ENCODE results near the gene ESYT1.

ESYT1 gene

DNA sequence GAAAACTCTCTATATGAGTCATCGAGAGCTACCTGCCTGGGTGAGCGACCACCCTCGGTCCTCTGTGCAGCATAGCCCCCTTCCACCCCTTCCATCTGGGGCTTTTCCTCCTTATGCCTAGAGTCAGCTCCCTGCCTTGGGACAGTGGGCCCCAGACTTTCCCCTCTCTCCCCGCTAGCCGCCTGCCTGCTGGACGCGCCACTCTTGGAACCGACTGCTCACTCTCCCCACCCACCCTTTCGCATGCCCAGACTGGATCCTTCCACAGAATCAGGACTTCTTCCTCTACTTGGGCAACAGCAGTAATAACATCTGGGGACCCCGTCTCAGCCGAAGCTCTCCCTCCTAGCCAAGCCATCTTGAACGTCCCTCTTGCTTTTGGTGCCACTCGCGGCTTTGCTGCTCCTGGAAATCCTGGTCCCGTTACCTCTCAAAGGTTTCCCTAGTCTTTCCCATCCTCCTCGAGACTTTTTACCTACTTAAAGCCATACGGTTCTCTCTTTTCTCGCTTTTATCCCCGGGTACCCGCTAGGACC lies 671 bp downstream of the ESYT1 start:
- no peak for DNase-seq (ENCODE audit: low read depth)

DNA sequence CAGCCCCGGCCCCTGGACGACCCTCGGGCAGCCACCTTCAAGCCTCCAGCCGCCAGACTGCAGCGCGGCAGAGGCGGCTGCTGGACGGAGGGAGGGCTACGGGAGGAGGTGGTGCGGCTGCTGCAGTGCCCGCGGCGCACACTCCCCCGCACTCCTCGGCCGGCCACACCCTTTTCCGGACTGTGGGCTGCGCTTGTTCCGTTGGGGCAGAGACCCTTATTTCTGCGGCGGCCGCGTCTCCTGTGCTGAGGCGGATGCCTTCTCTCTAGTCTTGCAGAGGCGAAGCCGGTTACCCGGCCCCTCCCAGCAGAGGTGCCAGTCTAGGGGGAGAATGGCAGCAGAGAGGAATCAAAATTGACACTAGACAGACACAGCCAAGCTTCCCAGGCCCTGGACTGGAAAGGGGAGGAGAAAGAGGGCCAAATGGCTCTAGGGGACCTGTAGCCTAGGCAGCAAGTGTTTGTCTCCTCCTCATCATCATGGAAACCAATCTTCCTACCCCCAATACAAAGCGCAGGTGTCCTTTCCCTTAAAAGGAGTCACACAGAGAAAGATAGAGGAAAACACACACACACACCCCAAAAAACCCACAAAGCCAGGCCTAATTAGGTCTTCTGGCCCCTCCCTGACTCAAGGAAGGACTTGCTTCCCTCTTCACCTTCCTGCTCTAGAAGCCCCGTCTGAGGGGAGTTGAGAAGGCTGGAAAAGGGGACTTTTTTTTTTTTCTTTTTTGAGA lies 1.3 kb downstream of the ESYT1 start:
- DNase-seq (ENCODE audit: low read depth) = peak; percentile 38

DNA sequence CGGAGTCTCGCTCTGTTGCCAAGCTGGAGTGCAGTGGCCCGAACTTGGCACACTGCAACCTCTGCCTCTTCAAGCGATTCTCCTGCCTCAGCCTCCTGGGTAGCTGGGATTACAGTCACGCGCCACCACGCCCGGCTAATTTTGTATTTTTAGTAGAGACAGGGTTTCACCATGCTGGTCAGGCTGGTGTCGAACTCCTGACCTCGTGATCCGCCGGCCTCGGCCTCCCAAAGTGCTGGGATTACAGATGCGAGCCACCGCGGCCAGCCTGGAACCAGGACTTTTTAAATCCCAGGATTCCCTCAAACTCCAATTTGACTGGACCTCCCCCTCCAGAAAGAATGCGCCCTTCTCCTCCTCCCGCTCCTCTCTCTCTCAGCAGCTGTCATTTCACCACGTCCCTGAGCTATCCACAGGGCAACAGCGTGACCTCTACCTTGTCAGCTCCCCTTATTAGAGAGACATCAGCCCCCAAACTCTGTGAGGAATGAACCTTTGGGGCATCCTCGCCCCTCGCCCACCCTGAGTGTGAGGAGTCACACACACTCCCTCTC lies 2.0 kb downstream of the ESYT1 start:
- DNase-seq (ENCODE audit: low read depth) = no peak

DNA sequence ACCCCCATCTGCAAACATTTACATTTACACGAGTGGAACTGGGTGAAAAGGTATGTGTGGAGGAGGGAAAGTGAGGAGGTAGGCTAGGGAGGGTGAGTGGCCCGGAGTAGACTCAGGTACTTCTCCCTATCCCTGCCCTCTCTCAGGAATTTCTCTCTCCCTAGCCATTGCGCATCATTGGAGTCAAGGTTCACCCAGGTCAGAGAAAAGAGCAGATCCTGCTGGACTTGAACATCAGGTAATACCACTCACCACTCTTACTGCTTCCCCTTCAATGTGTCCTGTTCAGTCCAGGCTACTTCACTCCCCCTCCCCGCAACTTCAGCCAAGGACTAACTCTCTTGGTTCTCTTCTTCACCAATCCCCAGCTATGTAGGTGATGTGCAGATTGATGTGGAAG lies 2.8 kb downstream of the ESYT1 start:
- DNase-seq (ENCODE audit: low read depth) = no peak

DNA sequence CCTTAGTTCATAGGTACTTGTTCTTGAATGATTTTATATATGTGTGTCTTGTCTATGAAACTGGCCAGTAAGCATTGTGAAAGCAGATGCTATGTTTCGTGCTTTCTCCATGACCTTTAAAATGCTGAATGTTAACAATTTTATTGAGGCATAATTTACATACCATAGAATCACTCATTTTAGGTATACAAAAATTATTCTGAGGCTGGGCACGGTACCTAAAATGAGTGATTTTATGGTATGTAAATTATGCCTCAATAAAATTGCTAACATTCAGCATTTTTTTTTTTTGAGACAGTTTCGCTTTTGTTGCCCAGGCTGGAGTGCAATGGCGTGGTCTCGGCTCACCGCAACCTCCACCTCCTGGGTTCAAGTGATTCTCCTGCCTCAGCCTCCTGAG lies 6.8 kb downstream of the ESYT1 start:
- no peak for DNase-seq (ENCODE audit: low read depth)

DNA sequence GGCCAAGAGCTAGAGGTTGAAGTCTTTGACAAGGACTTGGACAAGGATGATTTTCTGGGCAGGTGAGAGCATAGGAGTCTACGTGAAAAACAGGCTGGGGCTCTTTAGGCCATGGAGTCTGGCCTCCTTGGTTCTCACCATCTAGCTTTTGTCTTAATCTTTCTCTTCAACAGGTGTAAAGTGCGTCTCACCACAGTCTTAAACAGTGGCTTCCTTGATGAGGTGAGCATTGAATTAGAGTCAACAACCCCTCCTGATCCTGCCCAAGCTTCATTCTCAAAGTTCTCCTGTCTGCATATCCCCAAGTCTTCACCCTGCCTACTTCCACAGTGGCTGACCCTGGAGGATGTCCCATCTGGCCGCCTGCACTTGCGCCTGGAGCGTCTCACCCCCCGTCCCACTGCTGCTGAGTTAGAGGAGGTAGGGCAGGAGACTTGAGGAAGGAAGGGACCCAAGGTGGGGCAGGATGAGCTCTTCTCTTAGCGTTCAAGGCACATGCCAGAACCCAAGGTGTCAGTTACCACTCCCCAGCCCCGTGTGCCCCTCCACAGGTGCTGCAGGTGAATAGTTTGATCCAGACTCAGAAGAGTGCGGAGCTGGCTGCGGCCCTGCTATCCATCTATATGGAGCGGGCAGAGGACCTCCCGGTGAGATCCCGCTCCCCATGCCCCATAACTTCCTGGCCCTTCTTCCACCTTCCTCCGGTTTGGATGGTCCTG lies 9.9 kb downstream of the ESYT1 start:
- DNase-seq (ENCODE audit: low read depth) = no peak

DNA sequence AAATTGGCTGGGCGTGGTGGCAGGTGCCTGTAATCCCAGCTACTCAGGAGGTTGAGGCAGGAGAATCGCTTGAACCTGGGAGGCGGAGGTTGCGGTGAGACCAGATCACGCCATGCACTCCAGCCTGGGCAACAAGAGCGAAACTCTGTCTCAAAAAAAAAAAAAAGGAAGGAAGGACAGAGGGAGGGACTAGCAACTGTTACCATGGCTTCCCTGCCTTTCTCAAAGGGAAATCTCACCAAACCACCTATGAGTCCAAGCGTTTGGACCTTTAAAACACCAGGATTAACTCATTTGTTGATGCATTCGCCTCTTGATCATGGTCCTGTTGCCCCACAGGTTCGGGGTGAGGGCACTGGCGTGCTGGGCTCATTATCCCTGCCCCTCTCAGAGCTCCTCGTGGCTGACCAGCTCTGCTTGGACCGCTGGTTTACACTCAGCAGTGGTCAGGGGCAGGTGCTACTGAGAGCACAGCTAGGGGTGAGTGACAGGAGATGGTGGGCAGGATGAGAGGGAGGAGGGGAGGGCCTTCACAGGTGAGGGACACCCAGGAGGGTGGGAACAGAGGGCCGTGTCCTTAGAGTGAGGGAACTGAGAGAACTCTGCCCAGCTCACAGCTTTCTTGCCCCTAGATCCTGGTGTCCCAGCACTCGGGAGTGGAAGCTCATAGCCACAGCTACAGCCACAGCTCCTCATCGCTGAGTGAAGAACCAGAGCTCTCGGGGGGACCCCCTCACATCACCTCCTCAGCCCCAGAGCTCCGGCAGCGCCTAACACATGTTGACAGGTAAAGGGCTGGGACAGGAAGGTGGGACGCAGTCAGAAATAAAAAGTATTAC lies 14.1 kb downstream of the ESYT1 start:
- no peak for DNase-seq (ENCODE audit: low read depth)

DNA sequence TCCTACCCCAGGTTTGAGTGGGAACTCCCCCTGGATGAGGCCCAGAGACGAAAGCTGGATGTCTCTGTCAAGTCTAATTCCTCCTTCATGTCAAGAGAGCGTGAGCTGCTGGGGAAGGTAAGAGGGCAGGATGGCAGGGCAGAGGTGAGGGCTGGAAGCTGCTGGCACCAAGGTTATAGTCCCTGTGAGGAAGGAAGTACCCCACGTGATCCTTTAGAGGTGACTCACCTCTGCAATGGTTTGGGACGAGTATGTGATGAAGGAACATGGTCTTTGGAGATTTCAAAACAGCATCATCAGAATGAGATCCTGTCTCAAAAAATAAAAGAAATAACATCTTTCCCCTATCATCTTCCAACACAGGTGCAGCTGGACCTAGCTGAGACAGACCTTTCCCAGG lies 15.2 kb downstream of the ESYT1 start:
- DNase-seq (ENCODE audit: low read depth) = no peak

DNA sequence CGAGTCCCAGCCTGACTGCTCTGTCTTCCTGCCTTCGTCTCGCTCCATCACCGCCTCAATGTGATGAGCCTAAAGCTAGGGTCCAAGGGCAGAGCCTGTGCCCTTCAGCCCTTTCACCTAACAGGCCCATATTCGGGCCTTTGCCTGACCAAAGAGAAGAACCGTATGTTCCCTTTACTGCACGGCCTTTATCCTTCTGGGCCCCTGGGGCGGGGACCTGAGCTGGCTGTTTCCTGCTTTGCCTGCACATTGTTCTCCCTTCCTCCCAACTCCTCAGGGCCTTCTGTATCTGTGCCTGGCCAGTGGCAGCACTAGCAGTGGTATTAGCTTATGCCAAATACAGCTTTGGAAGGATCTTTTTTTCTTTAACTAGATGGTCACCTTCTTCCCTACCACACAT lies 15.8 kb downstream of the ESYT1 start:
- no peak for DNase-seq (ENCODE audit: low read depth)

DNA sequence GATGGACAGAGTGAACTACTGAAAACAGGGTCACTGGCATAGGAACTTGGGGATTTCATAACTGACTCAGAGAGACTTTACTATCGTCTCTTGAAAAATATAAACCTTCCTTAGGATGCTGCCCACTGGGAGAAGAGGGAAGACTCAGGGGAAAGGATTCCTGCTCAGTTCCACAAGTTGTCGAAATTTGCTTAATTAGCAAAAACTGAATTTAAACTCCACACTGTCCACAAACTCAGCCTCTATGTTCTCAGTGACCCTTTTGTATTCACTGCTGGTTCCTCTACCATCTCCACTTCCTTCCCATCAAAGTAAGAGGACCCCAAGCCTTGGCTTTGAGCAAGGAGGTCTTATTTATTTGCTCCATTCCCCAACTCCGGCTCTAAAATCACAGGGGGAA lies 17.1 kb downstream of the ESYT1 start:
- no peak for DNase-seq (ENCODE audit: low read depth)

DNA sequence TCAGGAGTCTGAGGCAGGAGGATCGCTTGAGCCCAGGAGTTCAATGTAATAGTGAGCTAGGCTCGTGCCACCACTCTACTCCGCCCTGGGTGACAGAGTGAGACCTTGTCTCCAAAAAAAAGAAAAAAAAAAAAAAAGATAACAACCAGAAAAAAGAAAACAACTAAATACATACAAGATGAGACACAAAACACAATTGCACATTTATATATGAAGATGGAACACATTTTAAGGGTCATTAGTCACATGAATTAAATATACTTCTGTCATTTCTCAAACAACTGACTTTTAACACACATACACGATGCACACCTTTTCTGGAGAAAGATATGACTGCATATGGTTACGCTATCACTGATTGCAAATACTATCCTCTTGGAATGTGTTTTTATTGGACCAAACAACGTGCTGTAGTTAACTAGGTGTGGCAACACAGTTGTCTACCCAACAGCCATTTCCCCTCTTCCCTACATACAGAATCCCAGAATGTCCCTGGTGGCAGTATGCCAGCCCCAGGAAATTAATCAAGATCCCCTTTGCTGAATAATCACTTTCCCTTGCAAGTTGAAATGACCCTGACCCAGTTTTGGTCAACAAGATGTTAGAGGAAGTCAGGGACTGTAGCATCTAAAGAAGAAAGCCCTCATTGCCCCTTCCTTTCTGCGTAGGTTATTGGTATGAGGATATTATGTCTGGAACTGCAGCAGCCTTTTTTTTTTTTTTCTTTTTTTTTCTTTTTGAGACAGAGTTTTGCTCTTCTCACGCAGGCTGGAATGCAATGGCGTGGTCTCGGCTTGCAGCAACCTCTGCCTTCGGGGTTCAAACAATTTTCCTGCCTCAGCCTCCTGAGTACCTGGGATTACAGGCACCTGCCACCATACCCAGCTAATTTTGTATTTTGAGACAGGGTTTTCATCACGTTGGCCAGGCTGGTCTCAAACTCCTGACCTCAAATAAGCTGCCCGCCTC lies 18.7 kb downstream of the ESYT1 start:
- no peak for DNase-seq (ENCODE audit: low read depth)

DNA sequence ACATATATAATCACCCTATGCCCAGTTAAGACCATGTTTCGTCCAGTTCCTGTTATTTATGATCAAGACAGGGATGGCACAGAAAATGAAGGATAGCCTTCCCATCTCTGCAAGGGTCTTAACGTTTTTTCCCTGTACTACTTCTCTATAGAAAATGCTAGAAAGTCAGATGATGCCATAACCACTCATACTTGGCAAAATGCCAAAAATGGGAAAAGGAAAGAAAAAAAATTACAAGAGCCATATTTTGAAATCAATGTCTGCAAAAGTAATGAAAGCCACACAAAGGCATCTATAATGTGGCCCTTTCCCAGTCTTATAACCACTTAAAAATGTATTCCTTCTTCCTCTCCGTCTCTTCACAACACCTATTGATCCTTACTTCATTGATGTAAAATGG lies 22.5 kb downstream of the ESYT1 start:
- no peak for DNase-seq (ENCODE audit: low read depth)

DNA sequence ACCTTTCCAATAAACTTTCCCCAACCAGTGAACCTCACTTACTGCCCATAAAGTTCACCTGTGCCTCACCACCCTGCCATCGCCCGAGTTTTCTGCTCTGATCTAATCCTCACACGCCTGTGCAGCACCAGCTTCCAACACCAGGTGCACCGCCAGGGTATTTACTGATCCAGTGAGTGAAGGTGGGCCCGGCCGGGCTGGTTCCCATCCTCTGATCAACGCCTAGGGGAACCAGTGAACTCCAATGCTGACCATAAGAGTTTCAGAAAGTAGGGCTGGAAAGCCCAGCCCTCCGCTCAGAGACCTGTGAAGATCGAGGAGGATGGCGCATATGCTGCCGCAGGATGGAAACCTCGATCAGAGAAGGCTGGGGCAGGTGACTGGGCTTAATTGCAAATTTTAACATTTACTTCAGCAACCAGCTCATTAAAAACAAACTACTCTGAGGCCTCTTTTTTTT lies 23.6 kb downstream of the ESYT1 start:
- peak; percentile 35 for DNase-seq (ENCODE audit: low read depth)

DNA sequence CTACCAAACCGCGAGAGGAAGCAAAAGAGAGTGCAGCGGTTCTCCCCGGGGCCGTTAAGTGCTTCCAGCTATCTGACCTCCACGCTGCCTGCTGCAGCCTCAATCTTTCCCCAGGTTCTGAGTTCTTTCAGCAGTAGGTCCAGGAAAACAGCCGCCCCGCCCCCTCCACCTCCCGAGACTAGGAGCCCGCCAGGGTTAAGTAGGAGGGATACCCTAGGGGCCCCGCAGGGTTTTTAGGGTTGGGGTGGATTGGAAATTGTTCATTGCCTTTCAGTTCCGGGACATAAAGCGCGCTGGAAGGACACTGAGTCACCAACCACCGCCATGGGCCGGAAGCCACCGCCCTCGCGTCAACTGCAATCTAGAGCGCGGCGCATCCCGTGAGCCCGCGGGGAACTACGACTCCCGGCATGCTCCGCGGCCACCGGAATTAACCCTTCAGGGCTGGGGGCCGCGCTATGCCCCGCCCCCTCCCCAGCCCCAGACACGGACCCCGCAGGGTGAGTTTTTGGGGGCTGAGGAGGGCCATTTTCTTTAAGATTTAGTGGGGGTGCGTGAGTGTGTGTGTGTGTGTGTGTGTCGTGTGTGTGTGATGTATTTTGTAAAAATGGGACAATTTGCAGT lies 24.2 kb downstream of the ESYT1 start, which contains the start of gene MYL6B:
MYL6B (plus strand) TSS at position 456 of the 624 bp plus-strand sequence. CDS start 1,332 bp downstream, outside the sequence.
- peak; percentile 80 for DNase-seq (ENCODE audit: low read depth)

DNA sequence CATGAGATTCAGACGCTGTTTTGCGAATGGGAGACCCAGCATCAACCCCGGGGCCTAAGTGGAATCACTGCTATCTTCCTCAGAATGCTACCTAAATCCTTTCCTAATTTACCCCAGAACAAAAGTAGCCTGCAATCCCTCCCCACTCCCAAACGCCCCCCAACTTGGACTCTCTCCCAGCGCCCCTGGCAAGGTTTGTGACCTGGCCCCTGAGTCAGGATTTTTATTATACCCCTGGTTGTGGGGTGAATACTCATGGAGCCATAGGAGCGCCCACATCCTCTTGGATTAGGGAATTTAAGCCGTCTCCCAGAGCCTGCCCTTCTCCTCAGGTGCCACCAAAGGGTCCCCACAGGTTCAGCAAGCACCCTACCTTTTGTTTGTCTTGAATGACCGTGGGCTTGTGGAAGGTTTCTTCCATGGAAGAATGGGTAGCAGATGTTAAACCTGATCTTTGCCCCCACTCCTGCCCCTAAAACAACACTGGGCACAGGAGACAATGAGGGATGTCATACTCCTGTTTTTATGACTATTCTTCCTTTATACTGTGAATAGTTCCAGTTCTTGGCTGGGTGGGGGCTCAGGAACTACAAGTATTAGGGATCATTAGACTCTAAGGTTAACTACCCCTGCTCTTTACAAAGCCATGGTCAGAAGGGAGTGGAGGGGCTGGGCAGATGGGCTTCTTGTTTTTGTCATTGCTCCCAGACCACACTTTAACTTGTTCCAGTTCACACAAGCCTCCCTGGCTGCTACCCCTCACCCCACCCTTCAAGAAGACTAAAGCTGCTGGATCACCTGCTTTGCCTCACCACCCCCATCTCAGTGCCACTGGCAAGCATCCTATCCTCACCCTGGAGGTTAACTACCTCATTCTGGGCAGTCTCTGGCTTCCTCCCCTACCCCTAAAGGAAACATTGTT lies 24.9 kb downstream of the ESYT1 start:
- DNase-seq (ENCODE audit: low read depth) = no peak

DNA sequence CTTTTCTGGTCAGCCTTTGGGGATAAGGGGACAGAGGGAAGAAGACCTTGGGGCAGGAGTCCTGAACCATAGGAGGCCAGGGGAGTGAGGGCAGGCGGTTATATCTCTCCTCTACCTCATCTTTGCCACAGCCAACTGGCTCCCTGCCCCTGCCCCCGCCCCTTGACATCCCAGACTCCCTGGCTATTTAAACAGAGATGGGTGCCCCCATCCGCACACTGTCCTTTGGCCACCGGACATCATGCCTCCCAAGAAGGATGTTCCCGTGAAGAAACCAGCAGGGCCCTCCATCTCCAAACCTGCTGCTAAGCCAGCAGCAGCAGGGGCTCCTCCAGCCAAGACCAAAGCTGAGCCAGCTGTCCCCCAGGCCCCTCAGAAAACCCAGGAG lies 25.6 kb downstream of the ESYT1 start:
- no peak for DNase-seq (ENCODE audit: low read depth)

DNA sequence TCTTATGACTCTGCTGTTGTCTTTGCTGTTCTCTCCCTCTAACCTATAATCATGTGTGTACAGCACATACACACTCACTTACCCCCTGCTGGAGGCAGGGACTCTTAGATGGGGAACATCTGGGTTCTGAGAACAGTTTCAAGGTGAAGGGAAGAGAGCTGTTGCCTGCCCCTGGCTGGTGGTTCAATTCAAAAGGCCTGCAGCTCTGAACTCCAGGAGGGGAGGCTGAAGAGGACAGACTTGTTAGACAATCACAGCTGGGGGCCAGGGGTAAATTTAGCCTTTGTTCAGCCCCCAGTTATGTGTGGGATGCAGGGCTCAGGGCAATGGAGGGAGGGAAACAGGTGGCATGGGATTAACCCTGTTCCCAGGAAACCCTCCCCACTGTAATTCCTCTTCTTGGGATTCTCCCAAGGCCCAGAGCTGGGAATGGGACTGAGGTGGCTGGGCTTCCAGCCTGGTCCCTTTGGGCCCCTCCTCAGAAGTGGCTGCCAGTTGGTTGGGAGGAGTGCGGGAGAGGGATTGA lies 26.2 kb downstream of the ESYT1 start:
- no peak for DNase-seq (ENCODE audit: low read depth)

DNA sequence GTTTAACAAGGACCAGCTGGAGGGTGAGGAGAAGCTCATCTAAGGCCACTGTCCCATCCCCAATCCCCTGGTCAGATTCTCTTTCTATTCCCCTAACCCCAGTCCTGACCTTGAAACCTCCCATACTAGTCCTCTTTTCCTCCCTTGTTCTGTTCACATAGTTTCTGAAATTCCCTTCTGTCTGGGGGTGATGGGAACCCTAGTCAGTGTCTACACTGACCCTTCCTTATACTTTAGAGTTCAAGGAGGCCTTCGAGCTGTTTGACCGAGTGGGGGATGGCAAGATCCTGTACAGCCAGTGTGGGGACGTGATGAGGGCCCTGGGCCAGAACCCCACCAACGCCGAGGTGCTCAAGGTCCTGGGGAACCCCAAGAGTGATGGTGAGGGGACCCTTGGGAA lies 26.8 kb downstream of the ESYT1 start:
- no peak for DNase-seq (ENCODE audit: low read depth)

DNA sequence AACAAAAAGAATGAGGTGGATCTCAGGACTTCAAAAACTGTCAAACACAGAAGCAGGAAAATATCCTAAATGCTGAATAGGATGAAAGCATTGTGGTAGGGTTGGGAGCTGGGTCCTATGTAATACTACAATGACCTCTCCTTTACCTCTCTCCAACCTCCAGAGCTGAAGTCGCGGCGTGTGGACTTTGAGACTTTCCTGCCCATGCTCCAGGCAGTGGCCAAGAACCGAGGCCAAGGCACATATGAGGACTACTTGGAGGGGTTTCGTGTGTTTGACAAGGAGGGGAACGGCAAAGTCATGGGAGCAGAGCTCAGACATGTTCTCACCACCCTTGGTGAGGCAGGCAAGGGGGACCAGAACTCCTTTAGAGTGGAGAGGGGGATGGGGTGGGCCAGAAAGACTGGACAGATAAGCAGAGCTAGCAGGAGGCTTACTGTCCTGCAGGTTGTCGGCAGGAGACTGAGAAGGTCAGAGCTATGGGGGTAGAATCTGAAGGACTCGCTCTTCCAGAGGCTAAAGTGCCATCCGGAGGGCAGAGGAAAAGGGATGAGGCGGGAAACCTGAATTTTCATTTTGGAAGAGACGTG lies 27.3 kb downstream of the ESYT1 start:
- DNase-seq (ENCODE audit: low read depth) = no peak

All from stimulated activated CD8-positive, alpha-beta memory T cell treated with anti-CD3 and anti-CD28 coated beads, Interleukin-15, amount 100 ng/mL, for 24 hours (primary cell).